A673 (cell line): ENCODE measurements around the gene CREB3L1. TPM values are rescaled to one million over a fixed set of nuclear protein-coding genes. Genes with fewer than 3 reads are reported as not detected.

Experiments
- BruUV-seq: library from RNA; stranded (reverse); fragments of 400-500 nt; replicated peaks from 2 replicates; lab custom pipeline; 2021; lab: Mats Ljungman, UMichigan
- CTCF ChIA-PET: fragments of 300-600 bp; sonication (Branson Sonifier 250); formaldehyde crosslinking; loops from one replicate; lab custom pipeline; 2022; ENCODE audit warnings: antibody characterized with exemption; lab: Charles Lee
- POLR2A ChIA-PET: fragments of 300-600 bp; sonication (Branson Sonifier 250); formaldehyde crosslinking; loops from one replicate; lab custom pipeline; 2022; ENCODE audit warnings: antibody characterized with exemption; ENCODE audit not compliant: low non-redundant PET; lab: Charles Lee
- DNase-seq: peaks from one replicate; pipeline ENCODE4 v3.0.0-alpha.2; 2015; ENCODE audit warnings: low spot score
- H3K27ac ChIP-seq: fragments of 200-600 bp; sonication (generic); 2 replicates; pipeline ENCODE4 v1.5.1; 2016; ENCODE audit warnings: mixed run types, low read depth, mild to moderate bottlenecking, mixed read lengths, antibody characterized with exemption, low read length; ENCODE audit not compliant: poor library complexity, severe bottlenecking
- H3K27me3 ChIP-seq: fragments of 200-600 bp; sonication (generic); replicated peaks from 2 replicates; pipeline ENCODE4 v1.6.1; 2017; ENCODE audit warnings: mixed run types, low read depth, mild to moderate bottlenecking, mixed read lengths, antibody characterized with exemption, low read length; ENCODE audit not compliant: insufficient read depth, poor library complexity
- H3K36me3 ChIP-seq: fragments of 200-600 bp; sonication (generic); 2 replicates; pipeline ENCODE4 v1.6.1; 2016; ENCODE audit warnings: mixed run types, mild to moderate bottlenecking, mixed read lengths, antibody characterized with exemption, low read length; ENCODE audit not compliant: insufficient read depth, poor library complexity, severe bottlenecking
- H3K4me1 ChIP-seq: fragments of 200-600 bp; sonication (generic); 2 replicates; pipeline ENCODE4 v1.6.1; 2017; ENCODE audit warnings: mixed run types, mild to moderate bottlenecking, mixed read lengths, antibody characterized with exemption, low read length; ENCODE audit not compliant: insufficient read depth, poor library complexity, severe bottlenecking
- H3K4me3 ChIP-seq: fragments of 200-600 bp; sonication (generic); 2 replicates; pipeline ENCODE4 v1.5.1; 2016; ENCODE audit warnings: low read depth, mixed run types, mild to moderate bottlenecking, mixed read lengths, low read length; ENCODE audit not compliant: poor library complexity, severe bottlenecking
- H3K9me3 ChIP-seq: fragments of 200-600 bp; sonication (generic); 2 replicates; pipeline ENCODE4 v1.6.1; 2016; ENCODE audit warnings: mixed run types, low read depth, mild to moderate bottlenecking, mixed read lengths, antibody characterized with exemption, low read length; ENCODE audit not compliant: poor library complexity, severe bottlenecking
- CTCF ChIP-seq: fragments of 300-800, 200-600 bp; sonication (generic); conservative IDR thresholded peaks from 2 replicates; pipeline ENCODE4 v1.5.1; 2017; ENCODE audit warnings: low read depth, mild to moderate bottlenecking, antibody characterized with exemption, low read length, moderate library complexity, mixed read lengths
- EZH2 ChIP-seq: fragments of 200-600 bp; sonication (generic); IDR thresholded peaks from 2 replicates; pipeline ENCODE4 v1.6.1; 2017; ENCODE audit warnings: borderline replicate concordance, low read depth, mild to moderate bottlenecking, mixed read lengths, antibody characterized with exemption, low read length; ENCODE audit not compliant: poor library complexity, severe bottlenecking
- intact Hi-C: fragments of 100-400 bp; cut with micrococcal nuclease; formaldehyde crosslinking; loops from one replicate; pipeline ENCODE4 v1.10.0; 2022; ENCODE audit not compliant: unreplicated experiment
- total RNA-seq: library from RNA; stranded (reverse); gene quantifications from 2 replicates; pipeline ENCODE4 v1.2.3, GENCODE V29; 2021

Gene CREB3L1
- total RNA-seq, 1 experiment from 2014 or later, result 3.5 TPM

GRCh38 chr11:46347637-46348311 is 70.3 kb downstream of the CREB3L1 start:
- Histone ChIP-seq H3K9me3 (no peaks in the 10 kb centered on the region), H3K4me3 (peak overlapping the region; percentile 71), H3K27ac (peak overlapping the region; percentile 76), H3K36me3 (peaks cover 2% of the 10 kb centered on the region), H3K27me3 (no peaks in the 10 kb centered on the region), H3K4me1 (peaks cover 50% of the 10 kb centered on the region)
- ChIA-PET POLR2A (no interaction called here), CTCF (interaction anchor here (0.6 to 1.2 kb wide), 12 partner anchors 9 to 104 kb away, joined by 3 to 6 read pairs (median 4); no protein-coding TSS in a partner anchor)
- no TSS peak for BruUV-seq
- no peak for TF ChIP-seq CTCF
- no peak for TF ChIP-seq EZH2
- DNase-seq, result no peak
- intact Hi-C loops, result loop anchor here (10.0 kb wide), 1 partner anchor 833 kb away; no protein-coding TSS in a partner anchor

GRCh38 chr11:46348566-46349401 is 71.3 kb downstream of the CREB3L1 start:
- H3K27me3 ChIP-seq, result no peaks in the 10 kb centered on the region
- no peak for DNase-seq
- no peaks in the 10 kb centered on the region for H3K9me3 ChIP-seq
- intact Hi-C loops, result loop anchor here (10.0 kb wide), 1 partner anchor 834 kb away; no protein-coding TSS in a partner anchor
- ChIA-PET POLR2A (interaction anchor here (0.6 kb wide), 1 partner anchor 15 kb away, joined by 3 read pairs; no protein-coding TSS in a partner anchor), CTCF (interaction anchor here (0.5 to 0.9 kb wide), 3 partner anchors 12 to 1440 kb away, joined by 3 to 4 read pairs (median 3); no protein-coding TSS in a partner anchor)
- peak overlapping the region; percentile 76 for H3K27ac ChIP-seq
- no peak for TF ChIP-seq CTCF
- TF ChIP-seq EZH2, result no peak
- peaks cover 4% of the 10 kb centered on the region for H3K36me3 ChIP-seq
- BruUV-seq, result no TSS peak
- H3K4me1 ChIP-seq, result peaks cover 56% of the 10 kb centered on the region
- peak overlapping the region; percentile 71 for H3K4me3 ChIP-seq

- Histone ChIP-seq H3K9me3 (no peaks in the 10 kb centered on the region), H3K27me3 (no peaks in the 10 kb centered on the region), H3K27ac (peak overlapping the region; percentile 2), H3K4me3 (no peak overlapping the region), H3K36me3 (peaks cover 4% of the 10 kb centered on the region), H3K4me1 (peaks cover 60% of the 10 kb centered on the region)
- intact Hi-C loops, result no loop called here
- CTCF ChIA-PET, result interaction anchor here (0.5 to 2.8 kb wide), 5 partner anchors 10 to 289 kb away, joined by 5 to 27 read pairs (median 7); partner anchors contain the start of gene CHRM4
- TF ChIP-seq EZH2, result no peak
- no peak for TF ChIP-seq CTCF
- no TSS peak for BruUV-seq
- POLR2A ChIA-PET, result no interaction called here
- no peak for DNase-seq
These were observed 73.2 kb downstream of the CREB3L1 start for GRCh38 chr11:46350695-46351094.
